Thyroid gland (tissue), 4 donors: Measurements from ENCODE around the gene RALGAPA1.

Experiments
- POLR2A ChIP-seq, 2 donors: fragments of 450-650 bp; IDR thresholded peaks; one replicate each; pipeline ENCODE4 v1.6.1; 2017; ENCODE audit warnings: antibody characterized with exemption in 2 of 2, mild to moderate bottlenecking in 2 of 2, moderate library complexity in 1 of 2
- TF ChIP-seq, protein P1 (sequence below), 6 experiments: fragments of 200-600 bp in 3 of 6; fragments of 450-650 bp in 3 of 6; sonication (generic) in 3 of 6; IDR thresholded peaks; one replicate each; pipeline ENCODE4 v1.5.1; 2016 to 2019; ENCODE audit warnings: antibody characterized with exemption in 6 of 6, mild to moderate bottlenecking in 2 of 6, inconsistent platforms in 1 of 6, moderate library complexity in 1 of 6

DNA sequence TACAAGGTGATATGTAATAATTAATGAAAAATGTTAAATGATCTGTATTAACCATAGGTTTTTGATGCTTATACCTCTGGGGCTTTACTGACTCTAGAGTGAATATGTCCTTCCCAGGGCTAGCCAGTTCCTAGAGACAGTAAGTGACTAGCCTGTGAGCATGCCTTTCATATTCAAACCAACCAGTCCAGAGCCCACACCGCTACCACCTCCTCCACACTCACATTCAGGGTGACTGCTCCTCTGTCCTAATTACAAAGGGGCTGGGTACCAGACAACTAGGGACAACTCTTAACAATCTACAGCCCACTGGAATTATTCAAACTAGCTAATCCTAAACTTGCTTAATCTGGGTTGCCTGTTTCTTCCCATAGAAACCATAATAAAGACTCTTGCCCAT is 49.0 kb downstream of the RALGAPA1 start:
- TF ChIP-seq, protein P1, sequence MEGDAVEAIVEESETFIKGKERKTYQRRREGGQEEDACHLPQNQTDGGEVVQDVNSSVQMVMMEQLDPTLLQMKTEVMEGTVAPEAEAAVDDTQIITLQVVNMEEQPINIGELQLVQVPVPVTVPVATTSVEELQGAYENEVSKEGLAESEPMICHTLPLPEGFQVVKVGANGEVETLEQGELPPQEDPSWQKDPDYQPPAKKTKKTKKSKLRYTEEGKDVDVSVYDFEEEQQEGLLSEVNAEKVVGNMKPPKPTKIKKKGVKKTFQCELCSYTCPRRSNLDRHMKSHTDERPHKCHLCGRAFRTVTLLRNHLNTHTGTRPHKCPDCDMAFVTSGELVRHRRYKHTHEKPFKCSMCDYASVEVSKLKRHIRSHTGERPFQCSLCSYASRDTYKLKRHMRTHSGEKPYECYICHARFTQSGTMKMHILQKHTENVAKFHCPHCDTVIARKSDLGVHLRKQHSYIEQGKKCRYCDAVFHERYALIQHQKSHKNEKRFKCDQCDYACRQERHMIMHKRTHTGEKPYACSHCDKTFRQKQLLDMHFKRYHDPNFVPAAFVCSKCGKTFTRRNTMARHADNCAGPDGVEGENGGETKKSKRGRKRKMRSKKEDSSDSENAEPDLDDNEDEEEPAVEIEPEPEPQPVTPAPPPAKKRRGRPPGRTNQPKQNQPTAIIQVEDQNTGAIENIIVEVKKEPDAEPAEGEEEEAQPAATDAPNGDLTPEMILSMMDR (IDR thresholded peaks at IDR 0.05) = no peak
- no peak for TF ChIP-seq POLR2A (IDR thresholded peaks at IDR 0.05)
